HG02763 (cell line): ENCODE measurements around the gene RBM4.

Experiments
- ATAC-seq: cut with Tn5 transposase; IDR thresholded peaks from one replicate; pipeline ENCODE4 v1.9.1; 2021; ENCODE audit warnings: mild to moderate bottlenecking, moderate library complexity; ENCODE audit not compliant: unreplicated experiment

Gene RBM4

GRCh38 chr11:66688561-66689534 lies 50.3 kb downstream of the RBM4 start:
- no peak for ATAC-seq

DNA sequence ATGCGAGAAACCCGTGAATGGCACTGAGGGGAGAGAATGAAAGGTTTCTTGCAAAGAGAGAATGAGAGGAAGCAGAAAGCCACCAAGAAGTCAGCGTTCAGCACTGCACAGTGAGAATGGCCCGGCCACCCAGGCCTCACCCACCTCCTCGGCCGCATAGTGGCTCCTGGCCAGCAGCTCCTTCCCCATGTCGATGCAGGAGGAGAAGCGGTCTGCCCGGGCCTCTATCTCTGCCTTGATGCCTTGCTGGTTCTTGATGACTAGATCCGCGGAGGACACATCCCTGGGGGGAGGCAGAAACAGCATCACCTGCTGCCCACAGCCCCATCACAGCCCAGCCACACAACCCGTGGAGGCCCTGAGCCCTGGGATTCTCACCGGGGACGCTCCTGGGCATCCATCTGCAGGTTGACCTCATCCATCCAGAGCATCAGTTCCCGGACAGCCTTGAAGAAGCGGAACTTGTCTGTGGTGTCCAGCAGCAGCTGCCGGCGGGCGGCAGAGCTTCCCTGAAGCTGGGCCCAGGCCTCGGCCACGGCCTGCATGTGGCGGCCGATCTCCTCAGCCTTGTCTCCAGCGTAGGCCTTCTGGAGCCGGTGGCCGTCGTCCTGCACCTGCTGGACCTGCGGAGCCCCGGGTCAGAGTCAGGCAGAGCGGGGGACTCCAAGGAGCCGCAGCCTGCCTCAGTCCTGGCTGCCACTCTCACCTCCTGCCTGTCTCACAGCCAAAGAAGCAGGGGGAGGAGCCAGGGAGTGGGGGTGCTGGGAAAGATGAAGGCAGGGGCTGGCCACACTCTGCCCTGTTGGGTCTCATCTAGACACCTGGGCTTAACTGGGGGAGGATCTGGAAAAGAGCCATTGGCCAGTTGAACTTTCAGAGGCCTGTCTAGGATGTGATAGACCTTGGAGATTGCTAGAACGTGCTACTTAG lies 51.4 kb downstream of the RBM4 start:
- no peak for ATAC-seq

DNA sequence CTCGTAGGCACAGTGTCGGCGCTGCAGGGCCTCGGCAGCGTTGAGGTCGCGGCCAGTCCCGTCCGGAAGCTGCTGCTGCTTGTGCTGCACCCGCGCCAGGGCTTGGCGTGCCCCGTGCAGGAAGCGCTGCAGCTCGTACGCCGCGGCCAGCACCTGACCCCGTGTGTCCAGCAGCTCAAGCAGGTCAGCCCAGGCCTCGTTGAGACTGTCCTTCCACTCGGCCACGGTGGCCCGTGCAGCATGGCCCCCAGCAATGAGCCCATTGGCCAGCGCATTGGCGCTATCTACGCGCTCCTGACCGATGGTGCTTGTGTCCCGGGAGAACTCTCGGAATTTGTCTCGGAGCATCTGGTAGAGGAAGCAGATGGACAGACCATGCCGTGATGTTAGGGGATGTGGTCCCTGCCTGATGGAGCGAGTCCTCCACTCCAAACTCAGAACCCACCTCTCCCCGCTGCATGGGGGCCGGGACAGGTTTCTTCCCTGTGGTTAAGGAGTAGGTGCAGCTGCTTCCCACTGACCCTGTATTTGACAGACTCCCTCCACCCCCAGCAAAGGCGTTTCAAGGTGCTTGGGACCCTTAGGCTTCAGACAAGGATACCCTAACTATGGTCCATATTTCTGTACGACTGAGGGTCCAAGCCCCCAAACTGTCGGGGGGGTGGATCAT lies 52.9 kb downstream of the RBM4 start:
- no peak for ATAC-seq

GRCh38 chr11:66692446-66692845 lies 53.9 kb downstream of the RBM4 start:
- no peak for ATAC-seq

DNA sequence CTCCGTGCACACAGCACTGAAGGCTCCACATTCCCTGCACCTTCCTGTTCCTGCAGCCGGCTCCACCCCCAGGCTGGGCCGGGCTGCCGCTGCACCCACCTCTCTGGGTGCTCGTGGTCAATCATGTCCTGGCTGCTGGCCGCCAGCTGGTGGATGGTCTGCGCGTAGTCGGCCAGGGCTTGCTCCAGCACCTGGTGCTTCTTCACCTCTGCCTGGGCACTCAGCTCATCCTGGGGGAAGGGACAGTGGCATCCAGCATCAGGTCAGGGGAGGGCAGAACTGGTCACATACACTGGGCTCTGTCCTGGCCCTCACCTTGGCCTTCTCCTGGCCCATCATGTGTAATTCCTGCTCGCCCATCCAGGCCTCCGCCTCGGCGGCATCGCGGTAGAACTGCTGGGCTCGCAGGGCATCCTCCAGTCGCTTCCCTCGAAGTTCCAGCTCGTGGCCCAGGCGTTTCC lies 54.4 kb downstream of the RBM4 start:
- no peak for ATAC-seq

DNA sequence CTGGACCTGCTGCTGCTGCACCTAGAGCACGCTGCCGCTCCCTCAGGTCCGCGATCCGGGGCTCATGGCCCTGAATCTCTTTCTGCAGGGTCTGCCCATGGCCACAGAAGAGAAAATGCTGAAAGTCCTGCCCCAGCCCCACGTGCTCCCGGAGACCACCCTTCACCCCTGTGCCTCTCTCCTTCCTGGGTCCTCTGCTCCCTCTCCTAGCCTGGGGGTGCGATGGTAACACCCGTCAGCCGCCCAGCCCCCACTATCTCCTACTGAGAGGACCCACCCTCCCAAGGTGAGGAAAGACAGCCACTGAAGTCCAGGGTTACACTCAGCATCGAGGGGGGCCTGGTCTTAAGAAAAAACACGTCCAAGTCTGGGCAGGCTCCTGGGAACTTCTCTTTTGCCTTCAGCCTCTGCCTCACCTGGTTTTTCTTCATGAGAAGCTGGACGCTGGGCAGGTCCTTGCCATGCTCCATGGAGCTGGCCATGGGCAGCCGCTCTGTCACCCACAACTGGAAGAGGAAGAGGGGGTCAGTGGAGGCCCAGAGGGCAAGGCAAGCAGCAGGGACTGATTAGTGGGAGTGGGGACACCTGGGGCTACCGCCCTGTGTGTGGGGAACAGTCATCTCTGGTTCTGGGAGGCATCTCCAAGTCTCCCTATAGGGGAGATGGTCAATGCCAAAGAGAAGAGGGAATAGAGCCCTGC lies 55.0 kb downstream of the RBM4 start:
- no peak for ATAC-seq

DNA sequence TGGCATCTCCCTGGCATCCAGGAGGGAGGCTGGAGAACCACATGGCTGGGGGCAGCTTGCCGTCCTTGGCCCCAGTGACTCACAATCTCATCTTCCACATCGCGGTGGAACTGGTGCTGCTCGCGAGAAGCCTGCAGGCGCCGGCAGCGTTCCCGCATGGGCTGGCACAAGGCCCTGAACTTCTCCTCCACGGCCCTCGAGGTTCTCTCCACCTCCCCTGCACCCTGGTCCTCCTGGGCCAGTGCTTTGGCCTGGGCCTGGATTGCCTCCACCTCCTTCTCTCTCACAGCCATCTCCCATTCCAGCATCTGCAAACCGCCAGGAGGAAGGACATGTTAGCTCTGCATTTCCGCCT lies 55.5 kb downstream of the RBM4 start:
- ATAC-seq: no peak

GRCh38 chr11:66694732-66695207 lies 56.3 kb downstream of the RBM4 start:
- peak; percentile 45 for ATAC-seq
